ENCODE data around the gene TRABD2B.

The TRABD2B gene

DNA sequence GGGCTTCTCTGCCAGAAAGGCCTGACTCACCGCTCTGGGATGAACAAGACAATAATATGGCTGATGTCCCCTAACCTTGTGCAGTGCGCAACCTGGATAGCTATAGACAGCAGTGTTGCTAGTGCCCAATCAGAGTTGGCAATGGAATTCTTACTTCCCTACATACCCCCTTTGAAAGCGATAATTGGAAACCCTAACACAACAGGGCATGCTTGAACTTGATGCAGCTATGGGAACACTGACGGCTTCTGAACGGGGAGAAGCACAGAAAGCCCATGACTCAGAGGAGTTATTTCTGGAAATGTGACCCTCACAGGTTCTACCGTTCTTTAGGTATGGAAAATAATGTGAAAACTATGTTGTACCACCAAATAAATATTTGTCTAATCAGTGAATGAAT lies 200.6 kb downstream of the TRABD2B start:
- no peak for DNase-seq (ENCODE audit: low read depth in 1 of 2, low spot score in 1 of 2)
- TF ChIP-seq JUND (IDR thresholded peaks at IDR 0.05; ENCODE audit: low read depth), result no peak
- in situ Hi-C loops (cut with HindIII; ENCODE audit: low pct_unique_long_range_greater_than_20kb, low sequenced_read_pairs), result no loop called here

DNA sequence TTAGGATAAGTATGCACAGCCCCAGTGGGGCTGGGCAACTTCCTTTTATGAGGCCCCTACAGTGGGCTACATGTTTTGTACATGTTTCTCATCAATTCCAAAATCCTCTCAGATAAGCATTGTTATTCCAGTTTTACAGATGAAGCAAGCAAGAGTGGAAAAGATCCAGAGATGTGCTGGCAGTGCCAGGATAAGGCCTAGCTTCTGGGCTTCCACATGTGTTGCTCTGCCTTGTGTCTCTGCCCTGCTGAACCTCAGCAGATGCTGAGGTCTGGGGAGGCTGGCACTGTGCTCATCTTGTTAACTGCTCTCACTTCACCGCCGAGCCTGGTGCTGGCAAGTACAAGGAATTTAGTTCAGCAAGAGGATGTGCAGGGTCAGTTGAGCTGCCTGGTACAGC lies 202.1 kb downstream of the TRABD2B start:
- no peak for DNase-seq (ENCODE audit: low read depth in 1 of 2, low spot score in 1 of 2)
- in situ Hi-C loops (cut with HindIII; ENCODE audit: low pct_unique_long_range_greater_than_20kb, low sequenced_read_pairs), result no loop called here
- TF ChIP-seq JUND (IDR thresholded peaks at IDR 0.05; ENCODE audit: low read depth), result no peak

DNA sequence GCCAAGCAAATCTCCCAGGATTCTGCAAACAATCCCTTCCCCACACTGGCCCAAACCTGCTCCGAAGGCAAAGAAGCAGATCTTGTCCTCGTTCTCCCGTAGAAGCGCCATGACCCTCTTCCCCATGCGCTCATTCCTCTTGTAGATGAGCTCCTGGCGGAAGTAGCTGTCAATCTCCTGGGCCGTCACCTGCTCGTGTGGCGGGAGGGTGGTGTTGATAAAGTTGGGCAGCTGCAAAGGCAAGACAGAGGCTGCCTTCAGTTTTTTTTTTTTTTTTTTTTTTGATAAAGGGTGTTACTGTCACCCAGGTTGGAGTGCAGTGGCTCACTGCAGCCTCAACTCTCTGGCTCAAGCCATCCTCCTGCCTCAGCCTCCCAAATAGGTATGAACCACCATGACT lies 202.7 kb downstream of the TRABD2B start:
- in situ Hi-C loops (cut with HindIII; ENCODE audit: low pct_unique_long_range_greater_than_20kb, low sequenced_read_pairs), result no loop called here
- TF ChIP-seq JUND (IDR thresholded peaks at IDR 0.05; ENCODE audit: low read depth), result no peak

DNA sequence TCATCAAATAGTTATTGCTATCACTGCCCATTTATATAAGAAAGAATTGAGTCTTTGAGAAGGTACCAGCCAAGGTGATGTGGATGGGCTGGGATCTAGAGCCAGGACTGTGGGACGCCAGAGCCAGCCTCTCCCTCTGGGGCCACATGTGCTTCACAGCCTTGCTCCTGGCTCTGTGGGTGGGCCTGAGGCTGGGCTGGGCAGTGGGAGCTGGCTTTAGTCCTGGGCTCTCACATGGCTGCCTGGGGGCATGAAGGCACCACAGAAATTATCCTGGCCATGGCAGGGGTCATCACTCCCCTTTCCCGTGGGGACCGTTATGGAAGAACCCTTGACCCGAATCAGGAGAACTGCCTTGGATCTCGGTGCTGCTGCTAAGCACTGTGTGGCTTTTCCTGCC lies 203.1 kb downstream of the TRABD2B start:
- no peak for DNase-seq (ENCODE audit: low read depth in 1 of 2, low spot score in 1 of 2)
- no peak for TF ChIP-seq JUND (IDR thresholded peaks at IDR 0.05; ENCODE audit: low read depth)
- in situ Hi-C loops (cut with HindIII; ENCODE audit: low pct_unique_long_range_greater_than_20kb, low sequenced_read_pairs), result no loop called here

More for the DNA sequence above, 202.7 kb downstream of the TRABD2B start:
- no peak for DNase-seq (ENCODE audit: low read depth in 1 of 2, low spot score in 1 of 2)

DNA sequence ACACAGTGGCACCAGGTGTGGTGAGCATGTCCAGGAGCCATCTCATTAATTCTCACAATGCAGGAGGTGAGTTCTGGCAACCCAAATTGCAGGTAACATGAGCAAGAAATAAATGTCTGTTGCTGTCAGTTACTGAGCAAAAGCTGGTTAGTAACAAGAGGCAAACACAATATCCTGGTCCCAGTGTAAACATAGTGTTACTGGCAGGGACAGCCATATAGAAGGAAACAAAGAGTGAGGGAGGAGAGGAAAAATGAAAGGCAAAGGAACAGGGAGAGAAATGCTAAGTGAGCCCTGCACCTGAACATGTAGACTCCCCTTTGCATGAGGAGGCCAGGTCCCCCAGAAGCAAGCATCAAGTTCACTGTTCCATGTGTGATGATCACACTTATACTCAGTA lies 203.6 kb downstream of the TRABD2B start:
- in situ Hi-C loops (cut with HindIII; ENCODE audit: low pct_unique_long_range_greater_than_20kb, low sequenced_read_pairs), result no loop called here
- DNase-seq (ENCODE audit: low read depth in 1 of 2, low spot score in 1 of 2), result no peak
- TF ChIP-seq JUND (IDR thresholded peaks at IDR 0.05; ENCODE audit: low read depth), result no peak

DNA sequence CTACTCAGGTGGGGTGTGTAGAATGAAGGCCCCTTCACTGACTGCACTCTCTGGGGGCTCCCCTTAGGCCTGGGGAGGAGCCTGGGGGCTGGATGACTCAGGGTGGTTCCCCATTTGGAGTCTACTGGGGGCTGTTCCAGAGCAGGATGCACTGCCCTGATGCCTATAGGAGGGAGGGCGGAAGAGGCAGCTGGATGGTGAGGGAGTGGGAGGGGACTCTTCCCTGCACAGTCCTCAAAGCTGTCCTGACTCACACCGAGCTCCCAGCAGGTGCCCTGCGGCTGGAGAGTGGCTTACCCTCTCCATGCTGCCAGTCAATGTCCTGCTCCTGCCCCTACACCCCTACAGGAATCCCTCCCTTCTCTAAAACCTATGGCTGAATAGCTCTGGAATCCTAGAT lies 204.4 kb downstream of the TRABD2B start:
- in situ Hi-C loops (cut with HindIII; ENCODE audit: low pct_unique_long_range_greater_than_20kb, low sequenced_read_pairs), result no loop called here
- no peak for DNase-seq (ENCODE audit: low read depth in 1 of 2, low spot score in 1 of 2)
- TF ChIP-seq JUND (IDR thresholded peaks at IDR 0.05; ENCODE audit: low read depth), result no peak

DNA sequence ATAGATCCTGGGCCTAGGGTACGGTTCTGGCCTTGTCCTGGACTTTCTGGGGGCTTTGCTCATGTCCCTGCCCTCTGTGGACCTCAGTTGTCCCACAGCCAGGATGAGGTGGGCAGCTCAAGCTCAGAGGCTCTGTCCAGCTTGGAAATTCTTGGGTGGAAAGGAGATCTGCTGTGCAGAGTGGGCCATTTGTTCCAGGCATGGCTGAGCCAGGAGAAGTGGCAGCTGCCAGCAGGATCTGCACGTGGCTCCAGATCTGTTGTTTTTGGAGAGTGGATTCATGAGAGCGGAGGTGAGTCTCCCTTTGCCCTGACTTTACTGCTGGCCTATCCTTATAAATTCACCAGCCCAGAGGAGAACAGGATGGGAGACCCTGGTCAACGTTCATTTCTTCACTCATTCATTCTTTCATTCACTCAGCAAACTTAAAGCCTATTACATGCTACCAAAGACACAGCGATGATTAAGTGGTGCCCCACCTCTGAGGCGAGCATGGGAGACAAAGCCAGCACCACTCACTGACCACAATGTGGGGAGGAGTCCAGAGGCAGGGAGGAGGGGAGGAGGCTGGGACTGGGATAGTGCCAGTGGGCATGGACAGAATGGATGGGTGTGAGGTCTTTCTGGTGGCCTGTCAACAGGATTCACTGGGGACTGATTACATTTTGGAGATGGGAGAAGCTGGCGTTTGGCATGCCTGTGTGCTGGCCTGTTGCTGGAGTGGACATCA lies 205.1 kb downstream of the TRABD2B start:
- no peak for TF ChIP-seq JUND (IDR thresholded peaks at IDR 0.05; ENCODE audit: low read depth)
- no peak for DNase-seq (ENCODE audit: low read depth in 1 of 2, low spot score in 1 of 2)
- in situ Hi-C loops (cut with HindIII; ENCODE audit: low pct_unique_long_range_greater_than_20kb, low sequenced_read_pairs), result no loop called here

DNA sequence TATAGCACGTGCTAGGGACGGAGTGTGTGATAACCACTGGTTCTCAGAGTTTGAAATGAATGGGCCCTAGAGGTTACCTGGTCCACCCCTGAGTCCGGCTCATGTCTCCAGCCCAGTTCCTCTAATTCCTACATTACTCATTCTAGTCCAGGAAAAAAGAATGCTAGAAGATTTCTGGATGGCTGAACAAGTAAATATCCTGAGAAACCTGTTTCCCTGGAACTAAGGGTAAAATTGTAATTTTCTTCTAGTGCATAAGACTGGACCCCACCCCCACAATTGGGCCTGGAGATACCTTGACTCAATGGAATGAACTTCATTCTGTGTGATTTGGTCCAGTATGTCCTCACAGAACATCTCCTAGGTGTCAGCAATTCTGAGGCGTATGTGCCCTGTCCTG lies 208.4 kb downstream of the TRABD2B start:
- in situ Hi-C loops (cut with HindIII; ENCODE audit: low pct_unique_long_range_greater_than_20kb, low sequenced_read_pairs), result no loop called here
- TF ChIP-seq JUND (IDR thresholded peaks at IDR 0.05; ENCODE audit: low read depth), result no peak
- no peak for DNase-seq (ENCODE audit: low read depth in 1 of 2, low spot score in 1 of 2)

DNA sequence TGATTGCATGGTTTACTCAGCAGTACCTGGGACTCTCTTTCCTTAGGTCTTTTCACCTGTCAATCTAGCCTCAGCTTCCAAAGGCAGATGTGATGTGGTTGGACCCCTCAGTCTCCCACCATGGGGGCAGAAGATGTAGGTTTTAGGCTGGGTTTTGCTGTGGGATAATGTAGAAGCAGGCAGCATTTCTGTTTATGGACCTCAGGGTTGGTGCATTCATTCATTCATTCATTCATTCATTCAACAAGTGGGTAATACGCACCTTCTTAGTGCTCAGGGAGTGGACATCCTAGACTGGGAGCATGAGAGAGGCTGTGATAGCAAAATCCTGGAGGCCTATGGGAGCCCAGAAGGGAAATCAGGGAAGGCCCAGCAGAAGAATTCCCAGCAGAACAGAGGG lies 209.6 kb downstream of the TRABD2B start:
- no peak for DNase-seq (ENCODE audit: low read depth in 1 of 2, low spot score in 1 of 2)
- no peak for TF ChIP-seq JUND (IDR thresholded peaks at IDR 0.05; ENCODE audit: low read depth)
- in situ Hi-C loops (cut with HindIII; ENCODE audit: low pct_unique_long_range_greater_than_20kb, low sequenced_read_pairs), result no loop called here

DNA sequence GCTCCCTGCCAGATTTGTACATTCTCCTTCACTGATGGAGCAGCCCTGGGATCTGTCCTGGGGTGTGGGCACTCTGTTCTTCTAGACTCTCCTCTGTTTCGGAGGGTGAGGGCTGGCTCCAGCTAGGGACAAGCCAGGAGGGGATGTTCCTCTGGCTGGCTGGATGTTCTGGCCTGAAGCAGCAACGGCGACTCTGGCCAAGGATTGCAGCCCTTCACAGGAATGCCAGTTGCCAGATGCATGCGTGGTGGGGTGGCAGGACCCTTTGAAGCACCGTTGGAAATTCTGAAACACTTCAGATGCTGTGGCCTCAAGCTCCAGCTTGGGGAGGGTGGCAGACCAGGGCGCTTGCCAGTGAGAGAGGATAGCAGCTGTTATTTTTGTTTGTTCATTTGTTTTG lies 210.9 kb downstream of the TRABD2B start:
- in situ Hi-C loops (cut with HindIII; ENCODE audit: low pct_unique_long_range_greater_than_20kb, low sequenced_read_pairs), result no loop called here
- no peak for TF ChIP-seq JUND (IDR thresholded peaks at IDR 0.05; ENCODE audit: low read depth)
- DNase-seq (ENCODE audit: low read depth in 1 of 2, low spot score in 1 of 2), result no peak

DNA sequence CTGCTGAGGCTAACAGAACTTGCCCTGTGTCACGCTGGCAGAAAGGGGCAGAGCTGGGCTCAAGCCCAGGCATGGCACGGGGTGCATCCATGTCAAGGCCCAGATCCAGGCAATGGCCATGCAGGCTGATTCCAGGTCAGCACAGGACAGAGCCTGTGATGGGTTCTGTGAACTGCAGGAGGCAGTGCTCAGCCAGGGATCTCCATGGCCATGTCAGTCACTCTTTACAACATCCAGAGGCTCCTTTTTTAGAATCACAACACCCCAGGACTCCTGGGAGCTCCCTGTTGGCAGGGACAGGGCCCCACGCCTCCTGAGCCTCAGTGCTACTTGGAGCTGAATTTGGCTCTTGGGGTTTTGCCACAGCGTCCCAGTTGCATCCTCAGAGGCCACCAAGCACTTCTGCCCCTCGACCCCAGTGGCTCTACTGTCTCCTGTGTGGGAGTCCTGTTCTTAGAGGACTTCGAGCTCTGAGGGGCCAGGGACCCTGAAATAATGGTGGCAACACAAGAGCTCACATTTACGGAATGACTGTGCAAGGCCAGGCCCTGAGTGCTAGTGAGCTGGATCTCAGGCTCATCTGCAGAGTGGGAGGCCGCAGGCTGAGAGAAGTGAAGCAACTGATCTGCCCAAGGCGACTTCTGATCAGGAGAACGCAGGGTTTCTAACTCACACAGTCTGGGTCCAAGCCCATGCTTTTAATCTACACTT lies 211.5 kb downstream of the TRABD2B start:
- in situ Hi-C loops (cut with HindIII; ENCODE audit: low pct_unique_long_range_greater_than_20kb, low sequenced_read_pairs), result no loop called here
- no peak for DNase-seq (ENCODE audit: low read depth in 1 of 2, low spot score in 1 of 2)
- TF ChIP-seq JUND (IDR thresholded peaks at IDR 0.05; ENCODE audit: low read depth), result no peak

DNA sequence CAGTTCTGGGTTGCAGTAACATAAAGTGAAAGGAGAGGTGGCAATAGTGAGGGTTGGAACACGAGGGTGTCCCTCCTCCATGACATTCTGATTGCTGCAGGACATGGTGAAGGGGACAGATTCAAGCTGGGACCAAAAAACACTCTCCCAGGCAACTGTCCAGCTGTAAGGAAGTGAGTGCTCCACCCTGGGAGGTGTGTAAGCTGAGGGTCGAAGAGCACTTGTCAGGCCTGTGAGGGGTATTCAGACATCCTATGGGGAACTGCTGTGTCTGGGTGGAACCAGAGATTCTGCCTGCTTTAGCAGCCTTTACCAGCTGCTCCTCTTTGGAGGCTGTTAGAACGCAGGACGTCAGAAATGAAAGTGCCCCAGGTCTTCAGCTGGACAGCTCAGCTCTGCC lies 212.1 kb downstream of the TRABD2B start:
- no peak for TF ChIP-seq JUND (IDR thresholded peaks at IDR 0.05; ENCODE audit: low read depth)
- no peak for DNase-seq (ENCODE audit: low read depth in 1 of 2, low spot score in 1 of 2)
- in situ Hi-C loops (cut with HindIII; ENCODE audit: low pct_unique_long_range_greater_than_20kb, low sequenced_read_pairs), result no loop called here

DNA sequence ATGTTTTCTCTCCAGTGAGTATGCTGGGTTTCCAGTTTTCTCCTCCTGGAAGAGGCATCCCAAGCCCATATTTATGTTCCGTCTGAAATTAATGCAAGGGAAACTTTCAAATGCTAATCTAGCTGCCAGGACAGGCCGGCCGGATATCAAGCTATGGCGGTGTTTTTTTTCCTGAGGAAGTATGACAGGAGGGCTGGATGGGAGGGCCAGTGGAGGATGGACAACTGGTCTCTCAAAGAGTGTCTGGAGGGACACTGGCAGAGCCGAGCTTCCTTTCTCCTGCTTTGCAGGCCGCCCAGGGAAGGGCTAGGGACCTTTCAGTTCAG lies 212.7 kb downstream of the TRABD2B start:
- no peak for TF ChIP-seq JUND (IDR thresholded peaks at IDR 0.05; ENCODE audit: low read depth)
- DNase-seq (ENCODE audit: low read depth in 1 of 2, low spot score in 1 of 2), result no peak
- in situ Hi-C loops (cut with HindIII; ENCODE audit: low pct_unique_long_range_greater_than_20kb, low sequenced_read_pairs), result no loop called here
